WTC11 (cell line): Measurements from ENCODE around the gene ZNF226. TPM values are rescaled to one million over a fixed set of nuclear protein-coding genes. Genes with fewer than 3 reads are reported as not detected.

Experiments
- ATAC-seq: fragments of 200-7000 bp; cut with Tn5 transposase; 2 replicates; pipeline ENCODE4 v1.10.0; 2021; ENCODE audit warnings: mild to moderate bottlenecking, moderate library complexity
- CTCF ChIA-PET: fragments of 300-600 bp; sonication (Branson Sonifier 250); formaldehyde crosslinking; loops from one replicate; lab custom pipeline; 2021; ENCODE audit warnings: antibody characterized with exemption; lab: Charles Lee
- POLR2A ChIA-PET: fragments of 350-600 bp; sonication (Branson Sonifier 250); formaldehyde crosslinking; loops from one replicate; lab custom pipeline; 2021; ENCODE audit warnings: antibody characterized with exemption; lab: Charles Lee
- DNase-seq: peaks from one replicate; pipeline ENCODE4 v3.0.0; 2021; ENCODE audit warnings: low spot score
- H3K27ac Mint-ChIP-seq: 2 replicates; pipeline ENCODE4 v1.8.0; 2021; ENCODE audit warnings: mixed read lengths
- H3K27me3 Mint-ChIP-seq: 2 replicates; pipeline ENCODE4 v1.8.0; 2021; ENCODE audit warnings: low read depth, mild to moderate bottlenecking, moderate library complexity, mixed read lengths
- H3K36me3 Mint-ChIP-seq: 2 replicates; pipeline ENCODE4 v1.8.0; 2021; ENCODE audit warnings: mixed read lengths
- H3K4me1 Mint-ChIP-seq: 2 replicates; pipeline ENCODE4 v1.8.0; 2022; ENCODE audit warnings: mixed read lengths
- H3K4me3 Mint-ChIP-seq: 2 replicates; pipeline ENCODE4 v1.8.0; 2021; ENCODE audit warnings: mild to moderate bottlenecking, moderate library complexity, mixed read lengths
- H3K9me3 Mint-ChIP-seq: 2 replicates; pipeline ENCODE4 v1.8.0; 2021; ENCODE audit warnings: mixed read lengths
- CREB1 ChIP-seq: sonication (generic); formaldehyde crosslinking; IDR thresholded peaks from 2 replicates; pipeline ENCODE4 v1.8.0; 2023; ENCODE audit warnings: mild to moderate bottlenecking, missing genetic modification reagents
- FOXP1 ChIP-seq: sonication (generic); formaldehyde crosslinking; IDR thresholded peaks from 2 replicates; pipeline ENCODE4 v1.8.0; 2022; ENCODE audit warnings: missing genetic modification reagents, mild to moderate bottlenecking, moderate library complexity, borderline replicate concordance
- GRHL2 ChIP-seq: fragments of 250-450 bp; sonication (Bioruptor Pico); IDR thresholded peaks from 2 replicates; pipeline ENCODE4 v1.8.0; 2022; ENCODE audit warnings: mild to moderate bottlenecking, moderate library complexity; ENCODE audit not compliant: insufficient replicate concordance, severe bottlenecking
- NFATC4 ChIP-seq: fragments of 250-450 bp; sonication (Bioruptor Pico); IDR thresholded peaks from 2 replicates; pipeline ENCODE4 v1.9.0; 2021; ENCODE audit warnings: mild to moderate bottlenecking
- PRRX2 ChIP-seq: fragments of 250-450 bp; sonication (Bioruptor Pico); IDR thresholded peaks from 2 replicates; pipeline ENCODE4 v1.8.0; 2021; ENCODE audit warnings: mild to moderate bottlenecking
- RORB ChIP-seq: fragments of 250-450 bp; sonication (Bioruptor Pico); IDR thresholded peaks from 2 replicates; pipeline ENCODE4 v1.9.0; 2021; ENCODE audit warnings: mild to moderate bottlenecking
- SMAD3 ChIP-seq: sonication (generic); formaldehyde crosslinking; IDR thresholded peaks from 2 replicates; pipeline ENCODE4 v1.8.0; 2022; ENCODE audit warnings: missing genetic modification reagents, mild to moderate bottlenecking, borderline replicate concordance
- SMAD4 ChIP-seq: sonication (generic); formaldehyde crosslinking; IDR thresholded peaks from 2 replicates; pipeline ENCODE4 v1.8.0; 2022; ENCODE audit warnings: mild to moderate bottlenecking, missing genetic modification reagents
- TCF7 ChIP-seq: sonication (generic); formaldehyde crosslinking; IDR thresholded peaks from 2 replicates; pipeline ENCODE4 v1.8.0; 2022; ENCODE audit warnings: mild to moderate bottlenecking, low read depth, missing genetic modification reagents, moderate library complexity
- TEAD4 ChIP-seq: sonication (generic); formaldehyde crosslinking; IDR thresholded peaks from 2 replicates; pipeline ENCODE4 v1.8.0; 2022; ENCODE audit warnings: mild to moderate bottlenecking, missing genetic modification reagents
- ZNF138 ChIP-seq: sonication (generic); formaldehyde crosslinking; conservative IDR thresholded peaks from 2 replicates; pipeline ENCODE4 v1.8.1; 2022; ENCODE audit warnings: mild to moderate bottlenecking, moderate library complexity, missing genetic modification reagents
- ZNF219 ChIP-seq: sonication (generic); formaldehyde crosslinking; IDR thresholded peaks from 2 replicates; pipeline ENCODE4 v1.8.0; 2023; ENCODE audit warnings: missing genetic modification reagents, mild to moderate bottlenecking, borderline replicate concordance
- ZNF232 ChIP-seq: sonication (generic); formaldehyde crosslinking; IDR thresholded peaks from 2 replicates; pipeline ENCODE4 v1.8.0; 2022; ENCODE audit warnings: mild to moderate bottlenecking, missing genetic modification reagents
- ZNF396 ChIP-seq: fragments of 250-450 bp; sonication (Bioruptor Pico); IDR thresholded peaks from 2 replicates; pipeline ENCODE4 v1.8.0; 2021; ENCODE audit warnings: mild to moderate bottlenecking, moderate library complexity, borderline replicate concordance
- total RNA-seq: library from RNA; stranded (reverse); gene quantifications from 3 replicates; pipeline ENCODE4 v1.2.3, GENCODE V29; 2021
- TF ChIP-seq, protein P1 (sequence below): sonication (generic); formaldehyde crosslinking; IDR thresholded peaks from 2 replicates; pipeline ENCODE4 v1.8.1; 2023; ENCODE audit warnings: mild to moderate bottlenecking, missing genetic modification reagents, moderate library complexity
- TF ChIP-seq, protein P2 (sequence below): sonication (generic); formaldehyde crosslinking; IDR thresholded peaks from 2 replicates; pipeline ENCODE4 v1.8.1; 2022; ENCODE audit warnings: mild to moderate bottlenecking, moderate library complexity, missing genetic modification reagents
- TF ChIP-seq, protein P3 (sequence below): sonication (generic); formaldehyde crosslinking; IDR thresholded peaks from 2 replicates; pipeline ENCODE4 v1.8.0; 2023; ENCODE audit warnings: mild to moderate bottlenecking, missing genetic modification reagents
- TF ChIP-seq, protein P4 (sequence below): sonication (generic); formaldehyde crosslinking; IDR thresholded peaks from 2 replicates; pipeline ENCODE4 v1.8.0; 2022; ENCODE audit warnings: mild to moderate bottlenecking, missing genetic modification reagents
- TF ChIP-seq, protein P5 (sequence below): sonication (generic); formaldehyde crosslinking; IDR thresholded peaks from 2 replicates; pipeline ENCODE4 v1.8.1; 2023; ENCODE audit warnings: mild to moderate bottlenecking, missing genetic modification reagents
- TF ChIP-seq, protein P6 (sequence below): sonication (generic); formaldehyde crosslinking; IDR thresholded peaks from 2 replicates; pipeline ENCODE4 v1.8.0; 2023; ENCODE audit warnings: missing genetic modification reagents, mild to moderate bottlenecking, borderline replicate concordance

The ZNF226 gene
- total RNA-seq, 1 experiment from 2014 or later: 18.5 TPM

DNA sequence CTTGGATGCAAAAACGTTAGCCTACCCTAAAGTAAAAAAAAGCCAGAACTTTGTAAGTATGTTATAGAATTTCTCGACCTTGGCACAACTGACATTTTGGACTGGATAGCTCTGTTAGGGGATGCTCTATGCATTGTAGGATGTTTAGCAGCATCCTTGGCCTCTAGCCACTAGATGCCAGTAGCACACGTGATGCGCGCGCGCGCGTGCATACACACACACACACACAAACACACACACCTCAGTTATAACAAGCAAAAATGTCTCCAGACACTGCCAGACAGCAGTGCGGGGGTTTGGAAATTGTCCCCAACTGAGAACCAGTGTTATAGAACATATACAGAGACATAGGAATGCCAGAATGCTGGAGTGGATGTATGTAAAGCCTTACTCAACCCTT, 17.2 kb downstream of the ZNF226 start:
- no peaks in the 10 kb centered on the region for H3K4me1 Mint-ChIP-seq
- no peak overlapping the region for H3K4me3 Mint-ChIP-seq
- H3K27me3 Mint-ChIP-seq: peaks cover 22% of the 10 kb centered on the region
- DNase-seq (no peak), ATAC-seq (no peak)
- CTCF ChIA-PET: no interaction called here
- H3K9me3 Mint-ChIP-seq: peaks cover 63% of the 10 kb centered on the region
- peaks cover 12% of the 10 kb centered on the region for H3K36me3 Mint-ChIP-seq
- POLR2A ChIA-PET: interaction anchor here (0.6 kb wide), 1 partner anchor 389 kb away, joined by 3 read pairs; no protein-coding TSS in a partner anchor
- no peak for TF ChIP-seq ZNF396
- TF ChIP-seq RORB: no peak
- TF ChIP-seq GRHL2: no peak
- TF ChIP-seq NFATC4 (CRISPR knock-in tag): no peak
- no peak for TF ChIP-seq ZNF138
- no peak for TF ChIP-seq TEAD4 (CRISPR knock-in tag)
- TF ChIP-seq SMAD4: no peak
- no peak for TF ChIP-seq SMAD3 (CRISPR knock-in tag)
- no peak for TF ChIP-seq PRRX2 (CRISPR knock-in tag)
- TF ChIP-seq, protein P1, sequence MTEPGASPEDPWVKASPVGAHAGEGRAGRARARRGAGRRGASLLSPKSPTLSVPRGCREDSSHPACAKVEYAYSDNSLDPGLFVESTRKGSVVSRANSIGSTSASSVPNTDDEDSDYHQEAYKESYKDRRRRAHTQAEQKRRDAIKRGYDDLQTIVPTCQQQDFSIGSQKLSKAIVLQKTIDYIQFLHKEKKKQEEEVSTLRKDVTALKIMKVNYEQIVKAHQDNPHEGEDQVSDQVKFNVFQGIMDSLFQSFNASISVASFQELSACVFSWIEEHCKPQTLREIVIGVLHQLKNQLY: no peak
- TF ChIP-seq FOXP1 (CRISPR knock-in tag): no peak
- TF ChIP-seq ZNF219 (CRISPR knock-in tag): no peak
- TF ChIP-seq, protein P2, sequence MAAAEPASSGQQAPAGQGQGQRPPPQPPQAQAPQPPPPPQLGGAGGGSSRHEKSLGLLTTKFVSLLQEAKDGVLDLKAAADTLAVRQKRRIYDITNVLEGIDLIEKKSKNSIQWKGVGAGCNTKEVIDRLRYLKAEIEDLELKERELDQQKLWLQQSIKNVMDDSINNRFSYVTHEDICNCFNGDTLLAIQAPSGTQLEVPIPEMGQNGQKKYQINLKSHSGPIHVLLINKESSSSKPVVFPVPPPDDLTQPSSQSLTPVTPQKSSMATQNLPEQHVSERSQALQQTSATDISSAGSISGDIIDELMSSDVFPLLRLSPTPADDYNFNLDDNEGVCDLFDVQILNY: no peak
- TF ChIP-seq, protein P3, sequence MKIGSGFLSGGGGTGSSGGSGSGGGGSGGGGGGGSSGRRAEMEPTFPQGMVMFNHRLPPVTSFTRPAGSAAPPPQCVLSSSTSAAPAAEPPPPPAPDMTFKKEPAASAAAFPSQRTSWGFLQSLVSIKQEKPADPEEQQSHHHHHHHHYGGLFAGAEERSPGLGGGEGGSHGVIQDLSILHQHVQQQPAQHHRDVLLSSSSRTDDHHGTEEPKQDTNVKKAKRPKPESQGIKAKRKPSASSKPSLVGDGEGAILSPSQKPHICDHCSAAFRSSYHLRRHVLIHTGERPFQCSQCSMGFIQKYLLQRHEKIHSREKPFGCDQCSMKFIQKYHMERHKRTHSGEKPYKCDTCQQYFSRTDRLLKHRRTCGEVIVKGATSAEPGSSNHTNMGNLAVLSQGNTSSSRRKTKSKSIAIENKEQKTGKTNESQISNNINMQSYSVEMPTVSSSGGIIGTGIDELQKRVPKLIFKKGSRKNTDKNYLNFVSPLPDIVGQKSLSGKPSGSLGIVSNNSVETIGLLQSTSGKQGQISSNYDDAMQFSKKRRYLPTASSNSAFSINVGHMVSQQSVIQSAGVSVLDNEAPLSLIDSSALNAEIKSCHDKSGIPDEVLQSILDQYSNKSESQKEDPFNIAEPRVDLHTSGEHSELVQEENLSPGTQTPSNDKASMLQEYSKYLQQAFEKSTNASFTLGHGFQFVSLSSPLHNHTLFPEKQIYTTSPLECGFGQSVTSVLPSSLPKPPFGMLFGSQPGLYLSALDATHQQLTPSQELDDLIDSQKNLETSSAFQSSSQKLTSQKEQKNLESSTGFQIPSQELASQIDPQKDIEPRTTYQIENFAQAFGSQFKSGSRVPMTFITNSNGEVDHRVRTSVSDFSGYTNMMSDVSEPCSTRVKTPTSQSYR (CRISPR knock-in tag): no peak
- TF ChIP-seq CREB1: no peak
- no peak for TF ChIP-seq ZNF232 (CRISPR knock-in tag)
- TF ChIP-seq, protein P4, sequence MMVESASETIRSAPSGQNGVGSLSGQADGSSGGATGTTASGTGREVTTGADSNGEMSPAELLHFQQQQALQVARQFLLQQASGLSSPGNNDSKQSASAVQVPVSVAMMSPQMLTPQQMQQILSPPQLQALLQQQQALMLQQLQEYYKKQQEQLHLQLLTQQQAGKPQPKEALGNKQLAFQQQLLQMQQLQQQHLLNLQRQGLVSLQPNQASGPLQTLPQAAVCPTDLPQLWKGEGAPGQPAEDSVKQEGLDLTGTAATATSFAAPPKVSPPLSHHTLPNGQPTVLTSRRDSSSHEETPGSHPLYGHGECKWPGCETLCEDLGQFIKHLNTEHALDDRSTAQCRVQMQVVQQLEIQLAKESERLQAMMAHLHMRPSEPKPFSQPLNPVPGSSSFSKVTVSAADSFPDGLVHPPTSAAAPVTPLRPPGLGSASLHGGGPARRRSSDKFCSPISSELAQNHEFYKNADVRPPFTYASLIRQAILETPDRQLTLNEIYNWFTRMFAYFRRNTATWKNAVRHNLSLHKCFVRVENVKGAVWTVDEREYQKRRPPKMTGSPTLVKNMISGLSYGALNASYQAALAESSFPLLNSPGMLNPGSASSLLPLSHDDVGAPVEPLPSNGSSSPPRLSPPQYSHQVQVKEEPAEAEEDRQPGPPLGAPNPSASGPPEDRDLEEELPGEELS (CRISPR knock-in tag): no peak
- TF ChIP-seq, protein P5, sequence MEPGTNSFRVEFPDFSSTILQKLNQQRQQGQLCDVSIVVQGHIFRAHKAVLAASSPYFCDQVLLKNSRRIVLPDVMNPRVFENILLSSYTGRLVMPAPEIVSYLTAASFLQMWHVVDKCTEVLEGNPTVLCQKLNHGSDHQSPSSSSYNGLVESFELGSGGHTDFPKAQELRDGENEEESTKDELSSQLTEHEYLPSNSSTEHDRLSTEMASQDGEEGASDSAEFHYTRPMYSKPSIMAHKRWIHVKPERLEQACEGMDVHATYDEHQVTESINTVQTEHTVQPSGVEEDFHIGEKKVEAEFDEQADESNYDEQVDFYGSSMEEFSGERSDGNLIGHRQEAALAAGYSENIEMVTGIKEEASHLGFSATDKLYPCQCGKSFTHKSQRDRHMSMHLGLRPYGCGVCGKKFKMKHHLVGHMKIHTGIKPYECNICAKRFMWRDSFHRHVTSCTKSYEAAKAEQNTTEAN (CRISPR knock-in tag): no peak
- no peak for TF ChIP-seq TCF7 (CRISPR knock-in tag)
- TF ChIP-seq, protein P6, sequence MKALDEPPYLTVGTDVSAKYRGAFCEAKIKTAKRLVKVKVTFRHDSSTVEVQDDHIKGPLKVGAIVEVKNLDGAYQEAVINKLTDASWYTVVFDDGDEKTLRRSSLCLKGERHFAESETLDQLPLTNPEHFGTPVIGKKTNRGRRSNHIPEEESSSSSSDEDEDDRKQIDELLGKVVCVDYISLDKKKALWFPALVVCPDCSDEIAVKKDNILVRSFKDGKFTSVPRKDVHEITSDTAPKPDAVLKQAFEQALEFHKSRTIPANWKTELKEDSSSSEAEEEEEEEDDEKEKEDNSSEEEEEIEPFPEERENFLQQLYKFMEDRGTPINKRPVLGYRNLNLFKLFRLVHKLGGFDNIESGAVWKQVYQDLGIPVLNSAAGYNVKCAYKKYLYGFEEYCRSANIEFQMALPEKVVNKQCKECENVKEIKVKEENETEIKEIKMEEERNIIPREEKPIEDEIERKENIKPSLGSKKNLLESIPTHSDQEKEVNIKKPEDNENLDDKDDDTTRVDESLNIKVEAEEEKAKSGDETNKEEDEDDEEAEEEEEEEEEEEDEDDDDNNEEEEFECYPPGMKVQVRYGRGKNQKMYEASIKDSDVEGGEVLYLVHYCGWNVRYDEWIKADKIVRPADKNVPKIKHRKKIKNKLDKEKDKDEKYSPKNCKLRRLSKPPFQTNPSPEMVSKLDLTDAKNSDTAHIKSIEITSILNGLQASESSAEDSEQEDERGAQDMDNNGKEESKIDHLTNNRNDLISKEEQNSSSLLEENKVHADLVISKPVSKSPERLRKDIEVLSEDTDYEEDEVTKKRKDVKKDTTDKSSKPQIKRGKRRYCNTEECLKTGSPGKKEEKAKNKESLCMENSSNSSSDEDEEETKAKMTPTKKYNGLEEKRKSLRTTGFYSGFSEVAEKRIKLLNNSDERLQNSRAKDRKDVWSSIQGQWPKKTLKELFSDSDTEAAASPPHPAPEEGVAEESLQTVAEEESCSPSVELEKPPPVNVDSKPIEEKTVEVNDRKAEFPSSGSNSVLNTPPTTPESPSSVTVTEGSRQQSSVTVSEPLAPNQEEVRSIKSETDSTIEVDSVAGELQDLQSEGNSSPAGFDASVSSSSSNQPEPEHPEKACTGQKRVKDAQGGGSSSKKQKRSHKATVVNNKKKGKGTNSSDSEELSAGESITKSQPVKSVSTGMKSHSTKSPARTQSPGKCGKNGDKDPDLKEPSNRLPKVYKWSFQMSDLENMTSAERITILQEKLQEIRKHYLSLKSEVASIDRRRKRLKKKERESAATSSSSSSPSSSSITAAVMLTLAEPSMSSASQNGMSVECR (CRISPR knock-in tag): no peak
- TF ChIP-seq, all 79 proteins: peak for 0
- H3K27ac Mint-ChIP-seq: no peak overlapping the region
